GM21619 (cell line): ENCODE results near the gene ARHGEF7.

Experiments
- ATAC-seq: cut with Tn5 transposase; IDR thresholded peaks from one replicate; pipeline ENCODE4 v1.9.1; 2021; ENCODE audit not compliant: unreplicated experiment

Gene ARHGEF7

GRCh38 chr13:111111376-111111937, 3.7 kb upstream of the ARHGEF7 start:
- no peak for ATAC-seq

- no peak for ATAC-seq
These were observed 2.9 kb upstream of the ARHGEF7 start for GRCh38 chr13:111112196-111112595.

GRCh38 chr13:111114362-111115060, 599 bp upstream of the ARHGEF7 start:
- ATAC-seq = no peak

- no peak for ATAC-seq
These were observed 933 bp downstream of the ARHGEF7 start for GRCh38 chr13:111115965-111116521.

- no peak for ATAC-seq
These were observed 1.7 kb downstream of the ARHGEF7 start for GRCh38 chr13:111116856-111117255.

GRCh38 chr13:111117289-111117688, 2.2 kb downstream of the ARHGEF7 start:
- ATAC-seq = no peak

GRCh38 chr13:111117961-111118360, 2.9 kb downstream of the ARHGEF7 start:
- no peak for ATAC-seq

- ATAC-seq = no peak
These were observed 3.9 kb downstream of the ARHGEF7 start for GRCh38 chr13:111118898-111119607.

GRCh38 chr13:111119966-111120365, 4.9 kb downstream of the ARHGEF7 start:
- no peak for ATAC-seq

GRCh38 chr13:111120422-111120821, 5.3 kb downstream of the ARHGEF7 start:
- ATAC-seq = no peak

GRCh38 chr13:111120913-111121312, 5.8 kb downstream of the ARHGEF7 start:
- ATAC-seq = no peak

- ATAC-seq = no peak
These were observed 6.4 kb downstream of the ARHGEF7 start for GRCh38 chr13:111121506-111121905.

GRCh38 chr13:111122056-111122455, 6.9 kb downstream of the ARHGEF7 start:
- ATAC-seq = no peak

GRCh38 chr13:111122631-111123030, 7.5 kb downstream of the ARHGEF7 start:
- ATAC-seq = no peak

- no peak for ATAC-seq
These were observed 8.1 kb downstream of the ARHGEF7 start for GRCh38 chr13:111123221-111123620.

GRCh38 chr13:111123649-111124048, 8.5 kb downstream of the ARHGEF7 start:
- ATAC-seq = no peak

- ATAC-seq = no peak
These were observed 11.4 kb downstream of the ARHGEF7 start for GRCh38 chr13:111126509-111126908.

- ATAC-seq = peak; percentile 100
These were observed 14.5 kb downstream of the ARHGEF7 start for GRCh38 chr13:111129465-111130115.

GRCh38 chr13:111130116-111130508, 15.0 kb downstream of the ARHGEF7 start:
- no peak for ATAC-seq

GRCh38 chr13:111131048-111131447, 15.9 kb downstream of the ARHGEF7 start:
- no peak for ATAC-seq

GRCh38 chr13:111131611-111132010, 16.5 kb downstream of the ARHGEF7 start:
- ATAC-seq = no peak
